ENCODE data around the gene HS6ST2. TPM values are rescaled to one million over a fixed set of nuclear protein-coding genes. Genes with fewer than 3 reads are reported as not detected.

Gene HS6ST2
- total RNA-seq, 1 donor from 2014 or later = 6.2 TPM

DNA sequence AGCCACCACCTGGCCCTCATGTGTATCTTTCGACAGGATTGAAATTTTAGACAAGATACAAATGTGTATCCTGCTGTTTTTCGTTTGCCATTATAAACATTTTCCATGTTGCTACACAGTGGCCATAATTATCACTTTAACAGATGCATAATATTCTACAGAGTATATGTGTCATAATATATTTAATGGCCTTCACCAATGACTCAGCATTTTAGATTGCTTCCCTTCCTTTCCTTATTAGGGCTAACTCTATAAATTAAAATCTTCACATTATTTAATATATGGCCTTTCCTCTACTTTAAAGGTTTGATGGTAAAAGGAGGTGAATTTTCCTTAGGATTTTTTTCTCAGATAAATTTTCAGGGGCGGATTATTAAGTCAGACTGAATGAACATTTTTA, 97.4 kb downstream of the HS6ST2 start:
- Mint-ChIP-seq H3K27ac (ENCODE audit: unreplicated experiment) (no peak overlapping the region), H3K27me3 (ENCODE audit: unreplicated experiment) (no peaks in the 10 kb centered on the region), H3K9me3 (ENCODE audit: unreplicated experiment) (peaks cover 4% of the 10 kb centered on the region), H3K4me3 (ENCODE audit: unreplicated experiment) (no peak overlapping the region), H3K4me1 (ENCODE audit: unreplicated experiment) (no peaks in the 10 kb centered on the region), H3K36me3 (ENCODE audit: unreplicated experiment) (no peaks in the 10 kb centered on the region)
- TF ChIP-seq, protein P1, sequence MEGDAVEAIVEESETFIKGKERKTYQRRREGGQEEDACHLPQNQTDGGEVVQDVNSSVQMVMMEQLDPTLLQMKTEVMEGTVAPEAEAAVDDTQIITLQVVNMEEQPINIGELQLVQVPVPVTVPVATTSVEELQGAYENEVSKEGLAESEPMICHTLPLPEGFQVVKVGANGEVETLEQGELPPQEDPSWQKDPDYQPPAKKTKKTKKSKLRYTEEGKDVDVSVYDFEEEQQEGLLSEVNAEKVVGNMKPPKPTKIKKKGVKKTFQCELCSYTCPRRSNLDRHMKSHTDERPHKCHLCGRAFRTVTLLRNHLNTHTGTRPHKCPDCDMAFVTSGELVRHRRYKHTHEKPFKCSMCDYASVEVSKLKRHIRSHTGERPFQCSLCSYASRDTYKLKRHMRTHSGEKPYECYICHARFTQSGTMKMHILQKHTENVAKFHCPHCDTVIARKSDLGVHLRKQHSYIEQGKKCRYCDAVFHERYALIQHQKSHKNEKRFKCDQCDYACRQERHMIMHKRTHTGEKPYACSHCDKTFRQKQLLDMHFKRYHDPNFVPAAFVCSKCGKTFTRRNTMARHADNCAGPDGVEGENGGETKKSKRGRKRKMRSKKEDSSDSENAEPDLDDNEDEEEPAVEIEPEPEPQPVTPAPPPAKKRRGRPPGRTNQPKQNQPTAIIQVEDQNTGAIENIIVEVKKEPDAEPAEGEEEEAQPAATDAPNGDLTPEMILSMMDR (IDR thresholded peaks at IDR 0.05) = no peak
- DNase-seq (ENCODE audit: extremely low spot score, unreplicated experiment) = no peak

DNA sequence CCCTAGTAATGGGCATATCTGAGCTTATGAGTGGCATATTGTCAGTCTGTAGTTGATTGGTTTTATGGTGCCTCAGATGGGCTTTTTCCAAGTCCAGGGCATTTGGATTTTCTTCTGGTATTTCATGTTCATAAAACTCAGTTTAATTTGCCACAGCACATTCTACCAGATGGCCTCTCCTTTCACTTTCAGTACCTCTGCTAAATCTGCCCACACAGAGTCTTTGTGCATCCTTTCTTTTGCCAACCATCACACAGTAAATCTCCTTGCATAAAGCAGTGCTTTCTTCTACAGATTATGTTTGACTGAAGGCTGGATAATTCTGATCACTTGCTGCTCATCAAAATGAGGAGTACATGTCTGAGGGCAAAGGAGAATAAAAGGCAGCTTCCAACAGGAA, 98.2 kb downstream of the HS6ST2 start:
- DNase-seq (ENCODE audit: extremely low spot score, unreplicated experiment) = no peak
- H3K4me3 Mint-ChIP-seq (ENCODE audit: unreplicated experiment) = no peak overlapping the region
- TF ChIP-seq, protein P1 (IDR thresholded peaks at IDR 0.05) = no peak
- H3K27ac Mint-ChIP-seq (ENCODE audit: unreplicated experiment) = no peak overlapping the region
- peaks cover 4% of the 10 kb centered on the region for H3K9me3 Mint-ChIP-seq (ENCODE audit: unreplicated experiment)
- no peaks in the 10 kb centered on the region for H3K27me3 Mint-ChIP-seq (ENCODE audit: unreplicated experiment)
- no peaks in the 10 kb centered on the region for H3K4me1 Mint-ChIP-seq (ENCODE audit: unreplicated experiment)
- H3K36me3 Mint-ChIP-seq (ENCODE audit: unreplicated experiment) = no peaks in the 10 kb centered on the region

DNA sequence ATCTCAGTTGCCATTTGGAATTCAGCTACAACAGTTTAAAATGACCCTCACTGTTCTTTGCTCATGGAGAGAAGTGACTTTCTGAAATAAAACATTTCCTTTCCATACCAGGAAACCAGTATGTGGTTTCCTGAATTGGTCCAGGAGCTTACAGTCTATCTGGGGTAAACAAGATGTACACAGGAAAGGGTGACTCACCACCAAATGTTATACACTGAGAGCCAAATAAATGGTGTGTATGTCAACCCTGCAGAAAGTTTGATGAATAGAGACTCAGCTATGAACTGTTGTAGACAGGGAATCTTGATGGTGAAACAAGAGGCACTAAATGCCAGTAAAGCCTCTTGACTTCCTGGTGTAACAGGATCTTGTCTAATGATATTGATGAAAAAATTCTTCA, 100.4 kb downstream of the HS6ST2 start:
- Mint-ChIP-seq H3K9me3 (ENCODE audit: unreplicated experiment) (peaks cover 4% of the 10 kb centered on the region), H3K36me3 (ENCODE audit: unreplicated experiment) (no peaks in the 10 kb centered on the region), H3K4me3 (ENCODE audit: unreplicated experiment) (no peak overlapping the region), H3K27ac (ENCODE audit: unreplicated experiment) (no peak overlapping the region), H3K4me1 (ENCODE audit: unreplicated experiment) (peaks cover under 1% of the 10 kb centered on the region), H3K27me3 (ENCODE audit: unreplicated experiment) (no peaks in the 10 kb centered on the region)
- TF ChIP-seq, protein P1 (IDR thresholded peaks at IDR 0.05) = no peak
- no peak for DNase-seq (ENCODE audit: extremely low spot score, unreplicated experiment)

DNA sequence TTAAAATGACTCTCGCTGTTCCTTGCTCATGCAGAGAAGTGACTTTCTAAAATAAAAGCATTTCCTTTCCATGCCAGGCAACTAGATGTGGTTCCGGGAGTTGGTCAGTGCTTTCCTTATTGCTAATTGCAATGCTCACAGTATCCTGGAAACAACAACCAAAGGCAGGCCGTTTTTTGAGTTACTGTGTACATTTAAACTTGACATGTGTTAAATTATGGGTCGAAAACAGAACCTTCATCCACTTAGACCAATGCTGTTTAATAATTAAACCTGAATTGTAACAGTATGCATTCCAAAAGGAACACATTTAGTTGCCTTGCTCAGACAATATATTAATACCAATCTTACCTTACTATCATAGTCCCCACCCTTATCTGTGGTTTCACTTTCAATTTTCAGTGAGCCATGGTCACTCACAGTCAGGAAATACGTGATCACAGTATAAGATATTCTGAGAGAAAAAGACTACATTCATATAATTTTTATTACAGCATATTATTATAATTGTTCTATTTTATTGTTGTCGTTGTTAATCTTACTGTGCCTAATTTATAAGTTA, 102.6 kb downstream of the HS6ST2 start:
- Mint-ChIP-seq H3K4me1 (ENCODE audit: unreplicated experiment) (peaks cover 4% of the 10 kb centered on the region), H3K36me3 (ENCODE audit: unreplicated experiment) (no peaks in the 10 kb centered on the region), H3K9me3 (ENCODE audit: unreplicated experiment) (peaks cover 4% of the 10 kb centered on the region), H3K27ac (ENCODE audit: unreplicated experiment) (no peak overlapping the region), H3K4me3 (ENCODE audit: unreplicated experiment) (no peak overlapping the region), H3K27me3 (ENCODE audit: unreplicated experiment) (no peaks in the 10 kb centered on the region)
- TF ChIP-seq, protein P1 (IDR thresholded peaks at IDR 0.05) = no peak
- DNase-seq (ENCODE audit: extremely low spot score, unreplicated experiment) = no peak

DNA sequence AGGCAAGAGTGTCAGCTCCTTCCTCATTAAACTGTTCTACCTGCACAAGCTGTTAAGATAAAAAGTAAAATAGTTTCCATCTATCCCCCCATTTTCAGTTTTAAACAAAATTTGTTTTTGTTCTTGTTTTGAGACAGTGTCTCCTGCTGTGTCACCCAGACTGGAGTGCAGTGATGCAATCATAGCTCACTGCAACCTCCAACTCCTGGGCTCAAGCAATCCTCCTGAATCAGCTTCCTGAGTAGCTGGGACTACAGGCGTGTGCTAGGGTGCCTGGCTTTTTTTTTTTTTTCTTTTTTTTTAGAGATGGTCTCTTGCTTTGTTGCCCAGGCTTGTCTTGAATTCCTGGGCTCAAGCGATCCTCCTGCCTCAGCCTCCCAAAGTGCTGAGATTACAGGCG, 105.4 kb downstream of the HS6ST2 start:
- Mint-ChIP-seq H3K9me3 (ENCODE audit: unreplicated experiment) (no peaks in the 10 kb centered on the region), H3K27me3 (ENCODE audit: unreplicated experiment) (peaks cover 3% of the 10 kb centered on the region), H3K27ac (ENCODE audit: unreplicated experiment) (no peak overlapping the region), H3K36me3 (ENCODE audit: unreplicated experiment) (no peaks in the 10 kb centered on the region), H3K4me3 (ENCODE audit: unreplicated experiment) (no peak overlapping the region), H3K4me1 (ENCODE audit: unreplicated experiment) (peaks cover 4% of the 10 kb centered on the region)
- TF ChIP-seq, protein P1 (IDR thresholded peaks at IDR 0.05) = no peak
- DNase-seq (ENCODE audit: extremely low spot score, unreplicated experiment) = no peak
